Smooth muscle cell (in vitro differentiated cells): ENCODE measurements around the gene GSTT4. TPM values are rescaled to one million over a fixed set of nuclear protein-coding genes. Genes with fewer than 3 reads are reported as not detected.
"Not testable (repeated sequence)": the region's sequence is repeated elsewhere in the genome, so short reads cannot be mapped to it uniquely, and the experiment has no call there.

Experiments used
- DNase-seq: peaks from one replicate; lab custom pipeline; 2025; ENCODE audit not compliant: unreplicated experiment; lab: John Stamatoyannopoulos, UW
- H2AFZ ChIP-seq: fragments of 200-600 bp; sonication (generic); 2 replicates; pipeline ENCODE4 v1.6.0; 2016; ENCODE audit warnings: antibody characterized with exemption, low read depth, mild to moderate bottlenecking
- H3F3A ChIP-seq: fragments of 200-600 bp; sonication (generic); 2 replicates; pipeline ENCODE4 v1.6.0; 2017; ENCODE audit warnings: antibody characterized with exemption, low read depth
- H3K27ac ChIP-seq: fragments of 200-600 bp; sonication (generic); 2 replicates; pipeline ENCODE4 v1.5.1; 2016; ENCODE audit warnings: low read depth, mild to moderate bottlenecking
- H3K27me3 ChIP-seq: fragments of 200-600 bp; sonication (generic); 2 replicates; pipeline ENCODE4 v1.6.1; 2016; ENCODE audit warnings: low read depth, mild to moderate bottlenecking
- H3K36me3 ChIP-seq: fragments of 200-600 bp; sonication (generic); 2 replicates; pipeline ENCODE4 v1.5.1; 2016; ENCODE audit warnings: low read depth
- H3K4me1 ChIP-seq: fragments of 200-600 bp; sonication (generic); 2 replicates; pipeline ENCODE4 v1.5.1; 2016; ENCODE audit warnings: low read depth
- H3K4me2 ChIP-seq: fragments of 200-600 bp; sonication (generic); 2 replicates; pipeline ENCODE4 v1.6.0; 2016; ENCODE audit warnings: mild to moderate bottlenecking
- H3K4me3 ChIP-seq: fragments of 200-600 bp; sonication (generic); 2 replicates; pipeline ENCODE4 v1.5.1; 2016; ENCODE audit warnings: mild to moderate bottlenecking
- H3K79me2 ChIP-seq: fragments of 200-600 bp; sonication (generic); 2 replicates; pipeline ENCODE4 v1.6.0; 2016; ENCODE audit warnings: low read depth, mild to moderate bottlenecking
- H3K9ac ChIP-seq: fragments of 200-600 bp; sonication (generic); 2 replicates; pipeline ENCODE4 v1.6.0; 2016; ENCODE audit warnings: low read depth
- H3K9me3 ChIP-seq: fragments of 200-600 bp; sonication (generic); replicated peaks from 2 replicates; pipeline ENCODE4 v1.5.1; 2016; ENCODE audit warnings: low read depth
- H4K20me1 ChIP-seq: fragments of 200-600 bp; sonication (generic); 2 replicates; pipeline ENCODE4 v1.6.0; 2016; ENCODE audit warnings: low read depth
- WGBS: methylation state at CpG from one replicate; pipeline ENCODE4 v1.1.7; 2016; ENCODE audit warnings: low lambda C conversion rate; 5-methylcytosine and 5-hydroxymethylcytosine counted together
- polyA plus RNA-seq: library from polyadenylated mRNA; unstranded; fragments of >200 nt; fragmentation: Nextera tagmentation; extraction: Ambion mirVana; gene quantifications from 2 replicates; pipeline ENCODE4 v1.2.1, GENCODE V29; 2016
- total RNA-seq: library from RNA; depleted of rRNA; stranded (reverse); fragments of >200 nt; gene quantifications from 2 replicates; pipeline ENCODE4 v1.2.3, GENCODE V29; 2014
- TF ChIP-seq, protein P1 (sequence below): fragments of 200-600 bp; sonication (generic); IDR thresholded peaks from 2 replicates; pipeline ENCODE4 v1.5.1; 2017; ENCODE audit warnings: borderline replicate concordance, mild to moderate bottlenecking, antibody characterized with exemption; ENCODE audit not compliant: insufficient read depth, poor library complexity, severe bottlenecking

The GSTT4 gene
- total and polyA plus RNA-seq, 2 experiments from 2014 or later = not detected

GRCh38 chr22:23989583-23990244 is 15.5 kb downstream of the GSTT4 start:
- H3K9me3 ChIP-seq, H3K27me3 ChIP-seq, H3K4me1 ChIP-seq, H2AFZ ChIP-seq, H3K4me2 ChIP-seq, H4K20me1 ChIP-seq, H3F3A ChIP-seq, H3K27ac ChIP-seq, H3K9ac ChIP-seq, H3K4me3 ChIP-seq, H3K79me2 ChIP-seq, H3K36me3 ChIP-seq, DNase-seq: not testable (repeated sequence)
- WGBS = 92% methylated on average over 1 of the region's 3 CpGs

DNA sequence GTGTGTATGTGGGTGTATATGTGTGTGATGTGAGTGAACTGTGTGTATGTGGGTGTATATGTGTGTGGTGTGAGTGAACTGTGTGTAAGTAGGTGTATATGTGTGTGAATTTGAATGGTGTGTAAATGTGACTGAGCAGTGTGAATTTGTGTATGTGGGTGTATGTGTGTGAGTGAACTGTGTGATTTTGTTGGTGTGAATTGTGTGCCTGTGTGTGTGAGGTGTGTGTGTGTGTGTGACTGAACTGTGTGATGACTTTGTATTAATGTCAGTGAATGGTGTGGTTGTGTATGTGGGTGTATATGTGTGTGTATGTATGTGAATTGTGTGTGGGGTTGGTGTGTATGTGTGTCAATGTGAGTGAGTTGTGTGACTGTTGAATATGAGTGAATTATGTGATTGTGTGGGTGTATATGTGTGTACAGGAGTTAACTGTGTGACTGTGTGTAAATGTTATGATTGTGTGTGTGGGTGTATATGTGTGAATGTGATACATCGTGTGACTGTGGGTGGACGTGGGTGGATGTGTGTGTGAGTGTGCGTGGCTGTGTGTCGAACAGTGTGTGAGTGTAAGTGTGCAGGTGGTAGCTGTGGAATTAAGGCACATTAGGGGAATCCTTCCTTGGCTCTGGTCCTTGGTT is 18.6 kb downstream of the GSTT4 start:
- not testable (repeated sequence) for H2AFZ ChIP-seq, H3K9me3 ChIP-seq, H3K79me2 ChIP-seq, H3K4me2 ChIP-seq, H3K36me3 ChIP-seq, H3F3A ChIP-seq, H3K4me3 ChIP-seq, H3K9ac ChIP-seq, H4K20me1 ChIP-seq, DNase-seq, H3K4me1 ChIP-seq, H3K27ac ChIP-seq, H3K27me3 ChIP-seq
- no CpG with 5 or more reads among the region's 4 CpGs for WGBS

DNA sequence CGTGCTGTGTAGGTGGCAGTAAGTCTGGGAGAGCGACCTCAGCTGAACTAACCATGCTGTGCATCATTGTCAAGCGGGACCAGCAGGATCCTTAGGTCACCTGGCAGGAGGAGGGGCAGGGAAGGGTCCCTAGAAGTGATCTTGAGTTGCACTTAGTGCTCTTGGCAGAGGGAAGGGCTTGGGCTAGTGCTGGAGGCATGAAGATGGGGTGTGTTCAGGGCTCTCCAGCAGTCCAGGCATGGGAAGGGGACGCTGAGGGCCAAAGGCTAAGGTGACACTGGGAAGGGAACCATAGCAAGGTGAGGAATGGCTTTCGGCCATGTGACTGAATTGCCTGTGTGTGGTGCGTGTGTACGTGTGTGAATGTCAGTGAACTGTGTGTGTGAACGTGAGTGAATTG is 19.2 kb downstream of the GSTT4 start:
- not testable (repeated sequence) for H3K4me2 ChIP-seq, H2AFZ ChIP-seq, DNase-seq, H3K9me3 ChIP-seq, H3F3A ChIP-seq, H3K27ac ChIP-seq, H4K20me1 ChIP-seq, H3K9ac ChIP-seq, H3K36me3 ChIP-seq, H3K27me3 ChIP-seq, H3K4me1 ChIP-seq, H3K4me3 ChIP-seq, H3K79me2 ChIP-seq
- no CpG with 5 or more reads among the region's 8 CpGs for WGBS

DNA sequence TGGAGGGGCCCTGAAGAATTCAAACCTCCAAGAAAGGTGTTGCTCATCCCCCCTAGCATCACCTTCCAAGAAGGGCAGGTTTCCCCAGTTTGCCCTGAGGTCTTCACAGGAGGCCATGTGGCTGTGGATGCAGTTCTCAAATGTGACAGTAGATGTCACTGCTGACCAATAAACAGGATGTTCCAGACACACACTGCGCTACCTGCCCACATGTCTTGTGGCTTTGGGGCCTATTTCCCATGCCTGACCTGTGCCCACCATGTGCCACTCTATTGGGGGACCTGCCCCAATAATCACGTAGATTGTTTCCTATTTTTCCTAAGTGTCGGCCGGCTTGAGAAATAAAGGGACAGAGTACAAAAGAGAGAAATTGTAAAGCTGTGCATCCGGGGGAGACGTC is 20.8 kb downstream of the GSTT4 start:
- H3K36me3 ChIP-seq = no peaks in the 10 kb centered on the region
- H3K27me3 ChIP-seq = no peaks in the 10 kb centered on the region
- no peaks in the 10 kb centered on the region for H4K20me1 ChIP-seq
- no peak overlapping the region for H3K4me2 ChIP-seq
- TF ChIP-seq, protein P1, sequence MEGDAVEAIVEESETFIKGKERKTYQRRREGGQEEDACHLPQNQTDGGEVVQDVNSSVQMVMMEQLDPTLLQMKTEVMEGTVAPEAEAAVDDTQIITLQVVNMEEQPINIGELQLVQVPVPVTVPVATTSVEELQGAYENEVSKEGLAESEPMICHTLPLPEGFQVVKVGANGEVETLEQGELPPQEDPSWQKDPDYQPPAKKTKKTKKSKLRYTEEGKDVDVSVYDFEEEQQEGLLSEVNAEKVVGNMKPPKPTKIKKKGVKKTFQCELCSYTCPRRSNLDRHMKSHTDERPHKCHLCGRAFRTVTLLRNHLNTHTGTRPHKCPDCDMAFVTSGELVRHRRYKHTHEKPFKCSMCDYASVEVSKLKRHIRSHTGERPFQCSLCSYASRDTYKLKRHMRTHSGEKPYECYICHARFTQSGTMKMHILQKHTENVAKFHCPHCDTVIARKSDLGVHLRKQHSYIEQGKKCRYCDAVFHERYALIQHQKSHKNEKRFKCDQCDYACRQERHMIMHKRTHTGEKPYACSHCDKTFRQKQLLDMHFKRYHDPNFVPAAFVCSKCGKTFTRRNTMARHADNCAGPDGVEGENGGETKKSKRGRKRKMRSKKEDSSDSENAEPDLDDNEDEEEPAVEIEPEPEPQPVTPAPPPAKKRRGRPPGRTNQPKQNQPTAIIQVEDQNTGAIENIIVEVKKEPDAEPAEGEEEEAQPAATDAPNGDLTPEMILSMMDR = no peak
- H3K4me3 ChIP-seq = no peak overlapping the region
- WGBS = no CpG with 5 or more reads among the region's 6 CpGs
- no peaks in the 10 kb centered on the region for H3K9me3 ChIP-seq
- DNase-seq = no peak
- H3K9ac ChIP-seq = no peak overlapping the region
- no peak overlapping the region for H3K27ac ChIP-seq
- no peaks in the 10 kb centered on the region for H3K4me1 ChIP-seq
- H3K79me2 ChIP-seq = no peaks in the 10 kb centered on the region
- H2AFZ ChIP-seq = no peak overlapping the region
- H3F3A ChIP-seq = no peaks in the 10 kb centered on the region

GRCh38 chr22:23980567-23980966 is 24.7 kb downstream of the GSTT4 start:
- H3K36me3 ChIP-seq, H3K27me3 ChIP-seq, H3K4me2 ChIP-seq, H3K4me3 ChIP-seq, H3K9me3 ChIP-seq, H3F3A ChIP-seq, H3K79me2 ChIP-seq, H3K9ac ChIP-seq, H3K27ac ChIP-seq, H4K20me1 ChIP-seq, H3K4me1 ChIP-seq, H2AFZ ChIP-seq, DNase-seq: not testable (repeated sequence)
- no CpG with 5 or more reads among the region's 7 CpGs for whole genome bisulfite sequencing

- H4K20me1 ChIP-seq, H3K36me3 ChIP-seq, H3K27ac ChIP-seq, H3F3A ChIP-seq, H3K4me1 ChIP-seq, H2AFZ ChIP-seq, DNase-seq, H3K9ac ChIP-seq, H3K4me3 ChIP-seq, H3K79me2 ChIP-seq, H3K9me3 ChIP-seq, H3K4me2 ChIP-seq, H3K27me3 ChIP-seq: not testable (repeated sequence)
- no CpG with 5 or more reads among the region's 41 CpGs for WGBS
Measured at GRCh38 chr22:23979557-23980240, 25.6 kb downstream of the GSTT4 start, which contains the start of gene GSTT2. Gene GSTT2 (plus strand): TSS chr22:23980134.

GRCh38 chr22:23977304-23977703 is 27.9 kb downstream of the GSTT4 start:
- H3K36me3 ChIP-seq, H3K4me2 ChIP-seq, H3K27ac ChIP-seq, H3K27me3 ChIP-seq, DNase-seq, H3K9me3 ChIP-seq, H3K4me1 ChIP-seq, H3K4me3 ChIP-seq, H3F3A ChIP-seq, H3K79me2 ChIP-seq, H3K9ac ChIP-seq, H4K20me1 ChIP-seq, H2AFZ ChIP-seq: not testable (repeated sequence)
- WGBS = 93% methylated on average over 7 of the region's 12 CpGs
